Natural killer cell treated with Interleukin-12 subunit alpha and Interleukin-12 subunit beta and Interleukin-15 and Interleukin-18, amount 100 ng/mL, for 72 hours (primary cell): Measurements from ENCODE around the gene SPATS2. TPM values are rescaled to one million over a fixed set of nuclear protein-coding genes. Genes with fewer than 3 reads are reported as not detected.
A peak's percentile ranks its signal among the peaks of the same experiment; 100 is the strongest.
"Not testable (repeated sequence)": the region's sequence is repeated elsewhere in the genome, so short reads cannot be mapped to it uniquely, and the experiment has no call there.

Experiments used
- ATAC-seq, 2 donors: fragments of 150-1000 bp; cut with Tn5 transposase in 1 of 2; sonication (Bioruptor Pico), chemical (Tn5 transposase) in 1 of 2; 2 replicates each; pipeline ENCODE4 v1.10.0; 2021
- DNase-seq: peaks from one replicate; pipeline ENCODE4 v3.0.0; 2022; ENCODE audit warnings: low spot score
- H3K27ac Mint-ChIP-seq, 2 donors: 1 replicate in 1 of 2; 2 replicates in 1 of 2; pipeline ENCODE4 v1.8.0; 2022; ENCODE audit warnings: mixed read lengths in 2 of 2, mild to moderate bottlenecking in 1 of 2, moderate library complexity in 1 of 2
- H3K27me3 Mint-ChIP-seq, 2 donors: 1 replicate in 1 of 2; 2 replicates in 1 of 2; pipeline ENCODE4 v1.8.0; 2022; ENCODE audit warnings: mixed read lengths in 2 of 2
- H3K36me3 Mint-ChIP-seq: one replicate; pipeline ENCODE4 v1.8.0; 2022; ENCODE audit warnings: mixed read lengths
- H3K4me1 Mint-ChIP-seq, 2 donors: 1 replicate in 1 of 2; 2 replicates in 1 of 2; pipeline ENCODE4 v1.8.0; 2022; ENCODE audit warnings: low read depth in 2 of 2, mixed read lengths in 2 of 2, mild to moderate bottlenecking in 1 of 2
- H3K4me3 Mint-ChIP-seq: one replicate; pipeline ENCODE4 v1.8.0; 2022; ENCODE audit warnings: mixed read lengths
- H3K9me3 Mint-ChIP-seq: 2 replicates; pipeline ENCODE4 v1.8.0; 2022; ENCODE audit warnings: mixed read lengths
- total RNA-seq, 2 donors: library from RNA; stranded (reverse); gene quantifications; one replicate each; pipeline ENCODE4 v1.2.3, GENCODE V29; 2022

Gene SPATS2
- total RNA-seq, 2 donors from 2014 or later: 13.7 to 21.1 TPM

GRCh38 chr12:49332441-49332861 lies 34.8 kb upstream of the SPATS2 start:
- Mint-ChIP-seq H3K9me3 (no peaks in the 10 kb centered on the region), H3K36me3 (no peaks in the 10 kb centered on the region), H3K27ac (no peak overlapping the region), H3K4me1 (peaks cover 6 to 15% of the 10 kb centered on the region in 2 donors), H3K4me3 (no peak overlapping the region), H3K27me3 (peaks cover 32 to 35% of the 10 kb centered on the region in 2 donors)
- DNase-seq (no peak), ATAC-seq (no peak)

GRCh38 chr12:49332891-49333371 lies 34.3 kb upstream of the SPATS2 start:
- no peak for ATAC-seq
- H3K27ac Mint-ChIP-seq: no peak overlapping the region
- peak overlapping the region; percentile 39 for H3K4me3 Mint-ChIP-seq
- H3K36me3 Mint-ChIP-seq: no peaks in the 10 kb centered on the region
- no peaks in the 10 kb centered on the region for H3K9me3 Mint-ChIP-seq
- H3K4me1 Mint-ChIP-seq: peaks cover 11 to 20% of the 10 kb centered on the region in 2 donors
- no peak for DNase-seq
- peaks cover 36 to 40% of the 10 kb centered on the region in 2 donors for H3K27me3 Mint-ChIP-seq

- not testable (repeated sequence) for H3K9me3 Mint-ChIP-seq, DNase-seq, H3K4me3 Mint-ChIP-seq, ATAC-seq, H3K27ac Mint-ChIP-seq, H3K36me3 Mint-ChIP-seq
- peaks cover 11 to 20% of the 10 kb centered on the region in 2 donors for H3K4me1 Mint-ChIP-seq
- H3K27me3 Mint-ChIP-seq: peaks cover 39 to 46% of the 10 kb centered on the region in 2 donors
These were observed 33.5 kb upstream of the SPATS2 start for GRCh38 chr12:49333778-49334177.

- H3K4me1 Mint-ChIP-seq: peaks cover 11 to 20% of the 10 kb centered on the region in 2 donors
- no peak for DNase-seq
- H3K4me3 Mint-ChIP-seq: no peak overlapping the region
- no peak overlapping the region for H3K27ac Mint-ChIP-seq
- no peak for ATAC-seq
- no peaks in the 10 kb centered on the region for H3K36me3 Mint-ChIP-seq
- H3K9me3 Mint-ChIP-seq: no peaks in the 10 kb centered on the region
- H3K27me3 Mint-ChIP-seq: peaks cover 41 to 46% of the 10 kb centered on the region in 2 donors
These were observed 33.0 kb upstream of the SPATS2 start for GRCh38 chr12:49334226-49334625.

DNA sequence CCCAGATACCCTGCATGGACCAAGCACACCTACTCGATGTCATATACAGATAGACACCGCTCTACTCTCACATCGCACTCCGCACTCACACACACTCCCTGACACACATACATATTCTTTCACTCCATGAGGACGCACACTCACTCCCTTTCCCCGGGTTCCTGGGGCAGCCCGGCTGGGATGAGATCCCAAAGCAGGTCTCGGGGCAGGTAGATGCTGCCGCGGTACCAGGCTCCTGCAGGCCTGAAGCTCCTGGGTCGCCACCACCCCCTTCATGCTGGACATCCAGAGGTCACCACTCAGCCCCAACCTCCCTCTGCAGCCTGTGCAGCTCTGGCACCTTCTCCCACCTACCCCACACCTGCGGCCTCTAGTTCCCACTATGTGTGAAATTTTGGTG lies 32.6 kb upstream of the SPATS2 start:
- Mint-ChIP-seq H3K27me3 (peaks cover 43 to 48% of the 10 kb centered on the region in 2 donors), H3K4me3 (no peak overlapping the region), H3K27ac (no peak overlapping the region), H3K4me1 (peaks cover 11 to 20% of the 10 kb centered on the region in 2 donors), H3K36me3 (no peaks in the 10 kb centered on the region), H3K9me3 (no peaks in the 10 kb centered on the region)
- DNase-seq (no peak), ATAC-seq (no peak)

DNA sequence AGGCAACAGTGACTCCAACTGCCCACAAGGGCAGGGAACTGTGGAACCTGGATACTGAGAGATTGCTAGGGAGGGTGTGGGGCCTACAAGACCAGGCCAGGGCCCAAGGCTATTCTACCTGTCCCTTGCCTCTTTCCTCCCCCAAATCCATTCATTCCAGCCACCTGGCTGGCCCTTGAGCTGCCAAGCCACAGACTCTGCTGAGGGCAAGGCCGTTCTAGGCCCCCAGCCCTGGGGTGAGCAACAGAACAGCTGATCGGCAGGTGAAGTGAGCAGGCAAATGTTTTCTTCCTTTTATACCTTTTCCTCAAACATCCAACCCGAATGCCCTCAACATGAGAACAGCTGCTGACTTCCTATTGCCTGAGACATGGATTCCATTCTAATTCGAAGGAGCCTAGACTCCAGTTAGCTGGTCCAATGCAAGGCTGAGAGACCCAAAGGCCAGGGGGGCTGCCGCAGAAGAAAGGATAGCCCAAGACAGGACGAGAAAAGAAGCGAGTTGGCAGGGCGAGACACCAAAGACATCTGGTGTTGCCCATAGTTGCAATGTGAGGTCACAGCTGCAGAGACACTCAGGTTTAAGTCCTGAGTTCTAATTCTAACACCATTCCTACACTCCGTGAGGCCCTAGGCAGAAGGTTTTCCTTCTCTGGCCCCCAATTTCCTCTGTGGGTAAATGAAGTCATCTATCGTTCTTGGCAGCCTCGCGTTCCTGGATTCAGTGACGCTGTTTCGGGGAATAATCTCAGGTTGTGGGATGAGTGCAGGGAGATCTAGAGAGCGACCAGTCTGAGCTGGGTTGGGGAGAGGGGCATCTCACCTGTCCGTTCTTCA lies 31.9 kb upstream of the SPATS2 start:
- Mint-ChIP-seq H3K27me3 (peaks cover 47 to 55% of the 10 kb centered on the region in 2 donors), H3K36me3 (no peaks in the 10 kb centered on the region), H3K27ac (no peak overlapping the region), H3K4me3 (no peak overlapping the region), H3K4me1 (peaks cover 11 to 20% of the 10 kb centered on the region in 2 donors), H3K9me3 (no peaks in the 10 kb centered on the region)
- no peak for ATAC-seq
- DNase-seq: no peak

- no peaks in the 10 kb centered on the region for H3K36me3 Mint-ChIP-seq
- H3K9me3 Mint-ChIP-seq: no peaks in the 10 kb centered on the region
- no peak overlapping the region for H3K27ac Mint-ChIP-seq
- H3K4me1 Mint-ChIP-seq: peaks cover 11 to 20% of the 10 kb centered on the region in 2 donors
- peaks cover 54 to 62% of the 10 kb centered on the region in 2 donors for H3K27me3 Mint-ChIP-seq
- DNase-seq: no peak
- H3K4me3 Mint-ChIP-seq: no peak overlapping the region
- no peak for ATAC-seq
These were observed 31.2 kb upstream of the SPATS2 start for GRCh38 chr12:49335955-49336644.

DNA sequence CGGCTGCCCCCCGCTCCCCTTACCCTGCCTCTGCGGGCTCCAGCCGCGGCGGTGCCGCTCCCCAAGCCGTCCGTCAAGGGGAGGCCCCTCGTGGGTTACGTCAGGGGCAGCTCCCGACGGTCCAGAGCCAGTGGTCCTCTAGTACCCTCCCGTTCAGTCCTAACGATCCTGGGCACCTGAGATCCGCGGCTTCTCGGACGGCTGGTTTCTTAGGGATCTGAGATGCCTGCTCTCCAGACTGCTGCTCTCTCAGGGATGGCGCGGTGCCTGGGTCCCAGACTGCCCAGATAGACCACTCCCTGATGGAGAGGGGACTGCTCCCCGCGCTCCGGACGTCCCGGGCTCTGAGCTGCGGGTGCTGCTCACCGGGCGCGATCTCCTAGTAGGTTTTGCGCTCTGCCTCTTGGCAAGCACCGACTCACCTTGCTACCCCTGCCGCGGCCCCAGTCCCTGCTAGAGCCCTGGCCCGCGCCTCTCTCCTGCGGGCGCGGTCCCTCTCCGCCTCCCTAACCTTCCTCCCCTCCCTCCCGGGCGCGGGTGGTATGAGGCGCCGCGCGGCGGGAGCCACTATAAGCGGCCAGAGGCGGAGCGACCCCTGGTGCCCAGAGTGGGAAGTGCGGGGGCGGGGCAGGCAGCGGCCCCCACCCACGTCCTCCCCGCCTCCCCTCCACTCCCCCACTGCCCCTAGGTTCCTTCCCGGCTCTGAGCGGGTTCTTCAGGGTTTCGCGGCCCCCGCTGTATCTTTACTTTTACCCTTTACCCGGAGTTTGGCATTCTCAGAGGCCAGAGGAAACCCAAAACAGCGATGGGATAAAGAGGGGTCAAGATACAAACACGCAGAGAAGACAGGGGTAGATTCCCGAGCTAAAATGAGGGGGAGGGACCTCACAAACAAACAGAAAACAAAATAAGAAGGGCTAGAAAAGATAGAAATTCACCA lies 30.3 kb upstream of the SPATS2 start, which contains the start of gene C1QL4:
Gene C1QL4 (minus strand): TSS at position 544 of the 940 bp plus-strand sequence. CDS start 711 bp downstream, outside the sequence.
- Mint-ChIP-seq H3K4me1 (peaks cover 11 to 20% of the 10 kb centered on the region in 2 donors), H3K27ac (no peak within 1 kb of the TSS), H3K36me3 (no peaks in the 10 kb centered on the region), H3K9me3 (no peaks in the 10 kb centered on the region), H3K4me3 (peak within 1 kb of the TSS; percentile 45), H3K27me3 (peaks cover 54 to 62% of the 10 kb centered on the region in 2 donors)
- peak; percentile 86 for DNase-seq
- ATAC-seq: peak; percentile 87 to 92

- H3K4me1 Mint-ChIP-seq: peaks cover 23% of the 10 kb centered on the region in 2 donors
These were observed 28.3 kb upstream of the SPATS2 start for GRCh38 chr12:49338830-49339463.

GRCh38 chr12:49339464-49339861 lies 27.8 kb upstream of the SPATS2 start:
- ATAC-seq (no peak), DNase-seq (no peak)
- Mint-ChIP-seq H3K4me3 (no peak overlapping the region), H3K27me3 (peaks cover 47 to 62% of the 10 kb centered on the region in 2 donors), H3K4me1 (peaks cover 24 to 26% of the 10 kb centered on the region in 2 donors), H3K9me3 (no peaks in the 10 kb centered on the region), H3K36me3 (no peaks in the 10 kb centered on the region), H3K27ac (no peak overlapping the region)

More at GRCh38 chr12:49338830-49339463, 28.3 kb upstream of the SPATS2 start:
- ATAC-seq (no peak), DNase-seq (no peak)
- Mint-ChIP-seq H3K27ac (no peak overlapping the region), H3K4me3 (no peak overlapping the region), H3K27me3 (peaks cover 48 to 60% of the 10 kb centered on the region in 2 donors), H3K36me3 (no peaks in the 10 kb centered on the region), H3K9me3 (no peaks in the 10 kb centered on the region)

GRCh38 chr12:49340095-49340870 lies 27.0 kb upstream of the SPATS2 start:
- DNase-seq (no peak), ATAC-seq (no peak)
- Mint-ChIP-seq H3K4me1 (peaks cover 21 to 26% of the 10 kb centered on the region in 2 donors), H3K27ac (no peak overlapping the region), H3K4me3 (no peak overlapping the region), H3K9me3 (no peaks in the 10 kb centered on the region), H3K36me3 (no peaks in the 10 kb centered on the region), H3K27me3 (peaks cover 40 to 59% of the 10 kb centered on the region in 2 donors)
